ENCODE measurements around the gene EFNA2. TPM values are rescaled to one million over a fixed set of nuclear protein-coding genes. Genes with fewer than 3 reads are reported as not detected.

The EFNA2 gene
- total RNA-seq, 4 donors from 2014 or later: 0.76 TPM; not detected in 3

GRCh38 chr19:1298235-1298634 lies 12.6 kb downstream of the EFNA2 start:
- peaks cover 0 to 8% of the 10 kb centered on the region in 2 donors for H3K4me1 ChIP-seq
- no peak overlapping the region for H3K4me3 ChIP-seq
- intact Hi-C loops (cut with DNase I; ENCODE audit: low total_unique reads): no loop called here
- DNase-seq: no peak
- TF ChIP-seq CTCF (IDR thresholded peaks at IDR 0.05): no peak
- TF ChIP-seq POLR2A (IDR thresholded peaks at IDR 0.05): no peak
- no peaks in the 10 kb centered on the region for H3K36me3 ChIP-seq
- H3K9me3 ChIP-seq: no peaks in the 10 kb centered on the region
- peaks cover 0 to 19% of the 10 kb centered on the region in 2 donors for H3K27me3 ChIP-seq
- no peak overlapping the region for H3K27ac ChIP-seq

GRCh38 chr19:1299801-1300200 lies 14.1 kb downstream of the EFNA2 start:
- Histone ChIP-seq H3K27ac (no peak overlapping the region), H3K4me3 (no peak overlapping the region), H3K4me1 (peaks cover 0 to 8% of the 10 kb centered on the region in 2 donors), H3K36me3 (no peaks in the 10 kb centered on the region), H3K27me3 (peaks cover 0 to 8% of the 10 kb centered on the region in 2 donors), H3K9me3 (no peaks in the 10 kb centered on the region)
- DNase-seq: no peak
- TF ChIP-seq CTCF (IDR thresholded peaks at IDR 0.05) (no peak), POLR2A (IDR thresholded peaks at IDR 0.05) (no peak)
- intact Hi-C loops (cut with DNase I; ENCODE audit: low total_unique reads): no loop called here

- no peak for TF ChIP-seq POLR2A (IDR thresholded peaks at IDR 0.05)
- no peak for TF ChIP-seq CTCF (IDR thresholded peaks at IDR 0.05)
- Histone ChIP-seq H3K36me3 (no peaks in the 10 kb centered on the region), H3K27me3 (no peaks in the 10 kb centered on the region), H3K4me1 (no peaks in the 10 kb centered on the region), H3K27ac (no peak overlapping the region), H3K4me3 (no peak overlapping the region), H3K9me3 (no peaks in the 10 kb centered on the region)
- intact Hi-C loops (cut with DNase I; ENCODE audit: low total_unique reads): no loop called here
- DNase-seq: no peak
Measured at GRCh38 chr19:1300744-1301490, 15.2 kb downstream of the EFNA2 start.

GRCh38 chr19:1302533-1303239 lies 17.0 kb downstream of the EFNA2 start:
- DNase-seq: no peak
- TF ChIP-seq CTCF (IDR thresholded peaks at IDR 0.05) (no peak), POLR2A (IDR thresholded peaks at IDR 0.05) (no peak)
- H3K27ac ChIP-seq: no peak overlapping the region
- H3K4me3 ChIP-seq: no peak overlapping the region
- no peaks in the 10 kb centered on the region for H3K27me3 ChIP-seq
- intact Hi-C loops (cut with DNase I; ENCODE audit: low total_unique reads): no loop called here
- no peaks in the 10 kb centered on the region for H3K4me1 ChIP-seq
- no peaks in the 10 kb centered on the region for H3K9me3 ChIP-seq
- H3K36me3 ChIP-seq: no peaks in the 10 kb centered on the region

All from uterus (tissue), 4 donors.